ENCODE results near the gene SLC35F1.
"Not testable (repeated sequence)": the region's sequence is repeated elsewhere in the genome, so short reads cannot be mapped to it uniquely, and the experiment has no call there.

Gene SLC35F1

DNA sequence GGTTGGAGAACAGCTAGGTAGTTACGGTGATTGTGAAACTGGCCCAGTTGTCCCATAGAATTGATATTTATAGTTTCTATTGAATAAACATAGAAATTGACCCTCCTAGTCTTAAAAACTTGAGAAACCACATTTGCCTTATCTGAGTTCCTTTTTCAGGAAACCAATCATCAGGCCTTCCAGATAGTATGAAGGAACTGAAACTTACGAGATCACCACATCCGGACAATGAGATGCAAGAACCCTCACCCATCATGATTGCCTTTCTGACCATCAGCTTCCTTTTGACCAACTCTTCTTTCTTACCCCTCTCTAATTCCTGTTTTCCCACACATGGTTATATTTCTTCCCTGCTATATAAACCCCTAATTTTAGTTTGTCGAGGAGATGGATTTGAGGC is 21.8 kb downstream of the SLC35F1 start:
- no peak for DNase-seq

DNA sequence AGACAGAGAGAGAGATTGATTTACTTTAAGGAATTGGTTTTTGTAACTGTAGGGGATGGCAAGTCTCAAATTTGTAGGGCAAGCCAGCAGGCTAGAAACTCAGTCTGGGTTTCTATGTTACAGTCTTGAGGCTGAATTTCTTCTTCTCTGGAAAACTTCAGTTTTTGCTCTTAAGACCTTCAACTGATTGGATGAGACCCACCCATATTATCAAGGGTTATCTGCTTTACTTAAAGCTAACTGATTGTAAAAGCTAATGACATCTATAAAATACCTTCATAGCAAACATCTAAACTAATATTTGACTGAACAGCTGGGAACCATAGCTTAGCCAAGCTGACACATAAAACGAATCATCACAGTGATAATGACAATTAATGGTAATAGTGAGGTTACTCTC is 22.4 kb downstream of the SLC35F1 start:
- no peak for DNase-seq

DNA sequence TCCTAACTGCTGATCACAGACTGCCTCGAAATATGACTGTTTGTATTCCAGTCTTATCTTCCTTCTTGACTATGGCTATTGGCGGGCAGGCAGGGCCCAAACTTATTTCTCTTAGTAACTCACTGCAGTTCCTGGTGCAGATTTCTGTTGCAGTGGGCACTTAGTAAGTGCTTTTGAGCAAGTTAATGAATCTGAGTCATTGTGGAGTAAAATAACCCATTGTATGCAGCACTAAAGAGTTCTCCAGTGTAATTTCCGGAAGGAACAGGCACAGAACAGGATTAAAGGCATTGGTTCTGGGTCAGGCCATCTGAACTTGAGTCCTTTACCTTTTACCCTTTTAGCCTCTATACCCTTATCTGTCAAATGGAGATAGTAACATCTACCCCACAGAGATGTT is 23.6 kb downstream of the SLC35F1 start:
- no peak for DNase-seq

DNA sequence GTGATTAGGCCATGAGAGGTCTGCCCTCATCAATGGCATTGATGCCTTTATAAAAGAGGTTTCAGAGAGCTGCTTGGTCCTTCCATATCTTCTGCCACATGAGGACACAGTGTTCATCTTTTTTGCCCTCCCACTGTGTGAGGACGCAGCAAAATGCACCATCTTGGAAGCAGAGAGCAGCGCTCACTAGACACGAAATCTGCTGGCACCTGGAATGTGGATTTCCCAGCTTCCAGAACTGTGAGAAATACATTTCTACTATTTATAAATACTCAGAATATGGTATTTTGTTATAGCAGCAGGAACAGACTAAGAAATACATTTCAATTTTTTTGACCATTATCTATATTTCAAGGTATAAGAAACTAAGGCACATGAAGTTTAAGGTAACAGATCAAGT is 24.9 kb downstream of the SLC35F1 start:
- DNase-seq = no peak

GRCh38 chr6:117932676-117933075 is 25.6 kb downstream of the SLC35F1 start:
- no peak for DNase-seq

- no peak for DNase-seq
Measured at GRCh38 chr6:117933471-117933870, 26.4 kb downstream of the SLC35F1 start.

- no peak for DNase-seq
Measured at GRCh38 chr6:117938311-117938995, 31.4 kb downstream of the SLC35F1 start.

DNA sequence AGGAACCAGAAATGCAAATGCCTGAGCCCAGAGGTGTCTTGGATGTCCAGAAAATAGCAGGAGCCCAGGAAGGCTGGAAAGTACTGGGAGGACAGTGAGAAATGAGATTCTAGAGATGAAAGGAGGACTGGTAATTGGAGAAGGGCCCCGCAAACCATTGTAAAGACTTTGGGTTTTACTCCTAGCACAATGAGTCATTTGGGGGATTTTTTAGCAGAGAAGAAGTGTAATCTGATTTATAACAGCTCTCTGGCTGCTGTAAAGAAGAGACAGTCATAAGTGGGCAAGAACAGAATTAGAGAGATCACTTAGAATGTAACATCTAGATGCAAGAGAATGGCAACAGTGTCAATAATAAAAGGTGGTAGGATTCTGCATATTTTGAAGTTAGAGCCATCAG is 40.2 kb downstream of the SLC35F1 start:
- DNase-seq = no peak

DNA sequence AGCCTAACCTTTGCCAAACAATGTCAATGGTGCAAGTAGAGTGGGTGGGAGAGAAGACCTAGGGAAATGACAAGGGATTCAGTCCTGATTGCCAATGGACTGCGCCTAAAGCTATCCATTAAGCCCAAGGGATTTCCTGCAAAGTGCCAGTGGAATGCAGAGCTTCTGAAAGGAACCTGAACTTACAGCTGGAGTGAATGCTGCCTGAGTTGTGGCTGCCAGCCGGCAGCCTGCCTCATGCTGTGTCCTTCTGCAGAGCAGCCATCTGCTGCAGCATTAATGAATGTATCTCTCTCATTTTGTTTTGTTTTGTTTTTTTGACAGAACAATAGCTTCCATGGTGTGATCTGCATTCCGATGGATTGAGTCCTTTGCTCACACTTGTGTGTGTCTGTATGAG is 44.7 kb downstream of the SLC35F1 start:
- DNase-seq = no peak

GRCh38 chr6:117955684-117956256 is 48.7 kb downstream of the SLC35F1 start:
- no peak for DNase-seq

DNA sequence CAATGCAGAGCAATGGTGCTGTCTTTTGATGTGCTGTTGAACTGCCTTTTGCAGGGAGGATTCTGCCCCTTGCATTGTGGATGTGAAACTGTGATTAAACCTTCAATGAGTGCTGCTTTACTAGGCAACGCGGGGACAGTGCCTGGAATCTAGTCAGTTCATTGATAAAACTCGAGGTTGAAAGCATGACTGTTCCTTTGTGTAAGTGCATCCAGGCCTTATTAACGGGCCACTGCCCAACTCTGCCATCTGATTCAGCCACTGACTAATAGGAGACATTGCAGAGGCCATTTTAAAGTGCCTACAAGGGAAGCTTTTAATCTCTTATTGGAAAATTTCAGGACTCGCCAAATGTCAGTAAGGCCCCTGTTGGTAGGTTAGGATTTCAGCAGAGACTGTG is 49.3 kb downstream of the SLC35F1 start:
- DNase-seq = no peak

GRCh38 chr6:117958536-117958935 is 51.5 kb downstream of the SLC35F1 start:
- no peak for DNase-seq

DNA sequence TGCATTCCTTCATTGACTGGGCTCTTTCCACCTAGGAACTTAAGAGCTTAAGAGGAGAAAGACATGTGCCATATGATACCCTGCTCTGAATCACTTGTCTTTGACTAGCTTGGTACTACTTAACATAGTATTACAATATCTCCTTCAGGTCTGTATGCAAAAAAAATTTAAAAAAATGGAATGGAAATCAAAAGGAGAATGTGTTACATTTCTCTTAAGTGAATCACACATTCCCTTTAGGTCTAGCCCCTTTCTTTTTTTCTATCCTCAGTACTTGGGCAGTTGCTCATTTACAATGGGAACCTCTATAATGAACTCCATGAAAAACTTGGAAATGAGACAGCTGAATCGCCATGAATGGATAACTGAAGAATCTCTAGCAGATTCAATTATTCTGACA is 53.8 kb downstream of the SLC35F1 start:
- DNase-seq = no peak

- no peak for DNase-seq
Measured at GRCh38 chr6:117961301-117961700, 54.2 kb downstream of the SLC35F1 start.

DNA sequence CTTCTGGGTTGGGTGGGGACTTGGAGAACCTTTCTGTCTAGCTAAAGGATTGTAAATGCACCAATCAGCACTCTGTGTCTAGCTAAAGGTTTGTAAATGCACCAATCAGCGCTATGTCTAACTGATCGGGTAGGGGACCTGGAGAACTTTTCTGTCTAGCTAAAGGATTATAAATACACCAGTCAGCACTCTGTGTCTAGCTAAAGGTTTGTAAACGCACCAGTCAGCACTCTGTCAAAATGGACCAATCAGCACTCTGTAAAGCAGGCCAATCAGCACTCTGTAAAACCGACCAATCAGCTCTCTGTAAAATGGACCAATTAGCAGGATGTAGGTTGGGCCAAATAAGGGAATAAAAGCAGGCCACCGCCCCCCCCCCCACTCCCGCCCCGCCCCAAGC is 58.7 kb downstream of the SLC35F1 start:
- DNase-seq = not testable (repeated sequence)

DNA sequence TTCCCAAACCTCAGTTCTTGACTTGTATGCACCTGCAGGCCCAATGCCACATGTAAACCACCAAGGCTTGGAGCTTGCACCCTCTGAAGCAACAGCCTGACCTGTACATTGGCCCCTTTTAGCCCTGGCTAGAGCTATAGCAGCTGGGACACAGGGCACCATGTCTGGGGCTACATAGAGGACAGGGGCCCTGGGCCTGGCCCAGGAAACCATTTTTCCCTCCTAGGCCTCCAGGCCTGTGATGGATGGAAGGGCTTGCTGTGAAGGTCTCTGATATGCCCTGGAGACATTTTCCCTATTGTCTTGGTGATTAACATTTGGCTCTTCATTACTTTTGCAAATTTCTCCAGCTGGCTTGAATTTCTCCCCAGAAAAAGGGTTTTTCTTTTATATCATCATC is 64.6 kb downstream of the SLC35F1 start:
- no peak for DNase-seq

- DNase-seq = no peak
Measured at GRCh38 chr6:117974914-117975627, 68.0 kb downstream of the SLC35F1 start.

DNA sequence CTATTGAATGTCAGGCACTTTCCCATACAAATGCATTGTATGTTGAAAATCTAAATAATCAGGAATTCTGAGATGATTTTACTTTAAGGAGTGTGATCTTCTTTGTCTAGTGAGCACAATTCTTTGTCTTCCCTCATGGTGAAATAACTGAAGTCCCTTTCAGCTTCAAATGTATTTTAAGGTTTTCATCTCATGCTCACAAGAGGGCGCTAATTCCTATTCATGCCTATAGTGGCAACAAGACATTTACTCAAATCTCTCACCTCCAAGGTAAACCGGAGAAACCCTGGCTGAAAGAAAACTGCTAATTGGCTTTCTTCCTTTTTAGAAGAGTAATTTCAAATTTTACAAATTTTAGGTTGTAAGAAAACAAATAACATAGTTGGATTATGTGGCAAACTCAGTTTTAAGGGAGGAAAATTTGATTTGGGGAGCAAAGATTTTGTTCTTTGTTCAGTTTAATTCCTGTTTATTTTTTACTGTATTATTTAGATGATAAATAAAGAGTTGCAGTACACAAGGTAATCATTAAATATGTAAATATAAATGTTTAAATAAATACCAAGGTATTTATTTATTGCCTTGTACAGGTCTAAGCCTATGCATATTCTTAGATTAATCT is 69.1 kb downstream of the SLC35F1 start:
- peak; percentile 13 for DNase-seq

- DNase-seq = no peak
Measured at GRCh38 chr6:117985916-117986315, 78.9 kb downstream of the SLC35F1 start.

GRCh38 chr6:117986396-117986795 is 79.3 kb downstream of the SLC35F1 start:
- DNase-seq = no peak

DNA sequence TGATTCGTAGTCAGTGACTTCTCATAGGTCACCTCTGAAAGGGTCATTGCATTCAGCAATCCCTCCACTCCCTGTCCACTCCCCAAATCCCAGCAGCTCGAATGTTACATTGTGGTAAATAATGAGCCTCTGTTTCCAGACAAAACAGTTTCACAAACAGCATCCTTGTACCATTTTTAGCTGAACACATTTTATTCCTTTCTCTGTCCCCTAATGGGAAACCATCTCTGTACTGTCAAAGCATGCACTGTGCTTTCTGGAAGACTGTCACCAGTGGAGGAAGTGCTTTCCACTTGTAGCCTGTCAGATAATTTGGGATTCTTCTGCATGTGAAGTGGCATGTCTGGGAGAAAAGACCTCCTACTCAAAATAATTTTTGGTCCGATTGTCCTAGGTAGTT is 82.0 kb downstream of the SLC35F1 start:
- no peak for DNase-seq

DNA sequence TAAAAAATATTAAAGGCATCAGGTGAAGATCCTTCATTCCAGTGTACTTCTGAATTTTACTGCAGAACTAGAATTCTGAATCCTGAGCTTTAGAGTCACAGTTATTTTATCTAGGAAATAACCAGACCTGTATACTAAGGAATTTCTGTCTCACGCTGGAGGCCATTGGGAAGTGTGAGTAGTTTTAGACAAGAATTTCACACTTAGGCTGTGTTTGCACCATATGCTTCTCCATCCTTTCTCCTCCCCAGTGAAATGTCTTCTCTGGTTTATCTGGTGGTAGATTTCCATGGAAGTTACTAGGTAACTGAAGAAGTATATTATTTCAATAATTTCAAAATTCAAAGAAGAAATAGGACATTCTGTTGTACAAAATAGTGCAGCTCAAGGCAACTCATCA is 83.1 kb downstream of the SLC35F1 start:
- no peak for DNase-seq

DNA sequence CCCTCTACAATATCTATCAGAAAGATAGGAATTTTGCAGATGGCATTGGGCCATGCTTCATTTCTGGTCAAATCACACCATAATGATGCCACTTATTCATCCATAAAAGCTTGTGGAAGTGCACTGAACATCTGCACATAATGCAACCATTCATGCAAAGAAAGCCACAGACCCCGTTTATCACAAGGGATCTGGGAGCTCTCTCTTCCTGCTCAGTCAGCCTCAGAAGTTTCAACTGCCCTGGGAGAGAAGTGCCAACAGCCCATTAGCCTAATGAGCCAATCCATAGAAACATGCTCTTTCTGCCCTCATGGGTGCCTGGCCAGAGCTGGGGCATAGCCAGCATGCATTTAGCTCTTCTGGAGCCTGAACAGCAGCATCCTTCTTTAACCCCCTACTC is 85.8 kb downstream of the SLC35F1 start:
- no peak for DNase-seq

DNA sequence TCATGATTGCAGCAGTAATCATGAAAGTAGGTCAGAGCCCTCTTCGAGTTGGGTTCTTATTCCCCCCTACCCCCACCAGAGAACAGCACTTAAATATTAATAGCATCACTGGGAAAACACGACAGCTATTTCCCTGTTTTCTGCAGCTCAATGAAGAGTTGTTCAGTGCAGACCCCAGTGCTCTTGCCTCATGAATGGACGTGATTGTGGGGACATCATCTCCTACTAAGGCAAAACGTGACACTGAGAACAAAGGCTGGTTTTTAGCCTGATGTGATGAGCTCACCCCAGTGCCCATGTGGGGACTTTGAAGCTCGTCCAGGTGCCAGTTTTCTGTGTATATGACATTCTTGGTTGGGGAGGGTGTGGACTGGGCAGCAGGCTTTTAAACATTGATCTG is 105.9 kb downstream of the SLC35F1 start:
- no peak for DNase-seq
